SH-SY5Y (cell line): ENCODE measurements around the gene STK16.

Experiments used
- GATA2 ChIP-seq: IDR thresholded peaks from 2 replicates; pipeline ENCODE4 v1.6.1; 2011; ENCODE audit warnings: mild to moderate bottlenecking, low read depth, low read length
- GATA3 ChIP-seq: IDR thresholded peaks from 2 replicates; pipeline ENCODE4 v1.6.1; 2011; ENCODE audit warnings: low read depth, mild to moderate bottlenecking, low read length, moderate library complexity

DNA sequence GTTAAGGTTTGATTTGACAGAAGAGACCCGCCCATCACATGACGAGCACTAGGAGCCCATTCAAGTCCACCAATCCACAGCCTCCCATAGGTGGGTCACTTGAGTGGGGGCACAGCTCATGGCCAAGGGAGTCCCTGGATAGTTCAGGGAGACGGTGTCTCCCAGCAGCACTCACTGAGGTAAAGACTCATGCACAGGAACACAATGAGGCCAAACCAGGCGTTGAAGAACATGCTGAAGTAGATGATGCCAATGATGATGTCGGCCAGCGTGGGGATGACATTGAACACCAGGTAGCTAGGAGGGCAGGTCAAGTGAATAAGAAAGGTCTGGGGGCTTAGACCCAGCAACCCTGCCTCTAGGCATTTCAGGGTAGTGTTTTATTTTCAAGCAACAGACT is 30.5 kb upstream of the STK16 start:
- TF ChIP-seq GATA2, result no peak
- no peak for TF ChIP-seq GATA3
